ENCODE results near the gene EXT2.

Gene EXT2

DNA sequence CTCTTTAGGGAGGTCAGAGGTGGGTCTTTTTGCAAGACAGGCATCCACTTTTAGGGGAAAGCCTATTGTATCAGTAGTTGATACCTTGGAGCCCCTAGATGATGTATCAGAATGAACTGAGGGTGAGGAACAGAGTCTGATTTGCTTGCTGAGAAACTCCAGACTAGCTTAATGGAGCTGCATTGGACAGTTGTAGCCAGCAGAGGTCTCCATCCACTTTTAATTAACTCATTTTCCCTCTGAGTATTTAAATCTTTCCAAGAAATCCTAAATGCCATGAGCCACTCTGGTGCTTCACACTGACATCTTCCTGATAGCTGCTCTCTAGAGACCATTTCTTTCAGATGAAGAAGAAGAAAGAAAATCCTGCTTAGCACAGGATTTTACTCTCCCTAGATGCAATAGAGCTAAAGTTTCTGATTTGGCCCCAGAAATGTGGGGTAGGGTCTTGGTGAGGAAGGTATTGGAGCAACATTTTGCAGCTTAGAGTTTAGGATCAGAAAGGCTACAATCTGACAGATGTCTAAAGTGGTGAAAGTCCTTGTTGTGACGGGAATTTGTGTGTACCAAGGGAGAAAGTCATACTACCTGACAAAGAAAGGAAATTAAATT is 38.0 kb downstream of the EXT2 start:
- DNase-seq (ENCODE audit: low read depth in 2 of 2), result no peak

DNA sequence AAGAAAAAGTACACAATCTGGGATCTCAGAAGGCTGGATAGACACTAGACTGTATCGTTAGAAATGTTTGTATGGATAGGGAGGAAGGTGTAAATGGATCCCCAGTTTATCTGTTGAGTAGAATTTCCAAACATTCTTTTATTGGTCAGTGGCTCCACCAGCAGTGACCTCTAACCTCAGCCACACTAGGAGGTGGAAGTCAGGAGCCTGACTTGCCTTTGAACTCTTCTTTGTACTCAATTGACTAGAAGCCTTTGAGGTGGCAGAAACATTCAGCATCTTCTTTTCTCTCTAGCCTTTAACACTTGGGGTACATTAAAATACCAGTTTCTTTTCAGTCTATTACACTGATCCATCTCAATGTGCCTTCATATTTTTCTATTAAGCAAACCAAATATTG is 39.1 kb downstream of the EXT2 start:
- no peak for DNase-seq (ENCODE audit: low read depth in 2 of 2)

GRCh38 chr11:44136176-44136945 is 40.9 kb downstream of the EXT2 start:
- no peak for DNase-seq (ENCODE audit: low read depth in 2 of 2)

DNA sequence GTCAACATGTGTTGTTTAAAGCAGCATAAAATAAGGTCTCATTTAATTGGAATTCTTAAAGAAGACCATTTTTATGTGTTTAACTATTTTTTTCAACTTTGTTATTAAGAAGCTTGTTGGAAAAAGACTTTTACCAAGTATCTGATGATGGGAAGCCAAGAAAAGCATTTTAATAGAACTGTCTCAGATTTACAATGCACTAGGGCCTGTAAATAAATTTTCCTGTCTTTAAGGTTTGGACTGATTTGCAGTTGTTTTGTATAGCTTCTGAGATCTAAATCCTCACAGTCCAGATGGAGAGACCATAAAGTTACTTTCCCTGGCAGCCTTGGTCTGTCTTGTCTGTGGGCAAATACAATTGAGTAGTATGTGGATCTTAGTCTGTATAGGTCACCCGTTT is 41.6 kb downstream of the EXT2 start:
- DNase-seq (ENCODE audit: low read depth in 2 of 2), result no peak

DNA sequence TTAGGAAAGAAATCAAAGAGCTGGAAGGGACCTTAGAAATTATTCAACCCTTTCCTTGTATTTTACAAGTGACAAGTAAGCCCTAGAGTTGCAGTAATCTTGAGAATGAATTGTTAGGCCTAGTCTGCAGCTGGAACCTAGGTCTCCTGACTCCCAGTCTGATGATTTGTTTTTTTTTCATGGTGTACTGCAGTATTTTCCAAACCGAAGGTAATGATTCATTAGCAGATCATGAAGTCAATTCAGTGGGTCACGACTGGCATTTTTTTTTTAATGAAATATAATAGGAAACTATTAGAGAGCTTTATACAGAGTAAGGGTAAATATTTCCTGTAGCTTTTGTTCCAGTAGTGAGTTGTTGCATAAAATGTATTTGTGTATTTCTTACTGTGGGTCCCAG is 42.8 kb downstream of the EXT2 start:
- no peak for DNase-seq (ENCODE audit: low read depth in 2 of 2)

GRCh38 chr11:44138980-44139379 is 43.5 kb downstream of the EXT2 start:
- DNase-seq (ENCODE audit: low read depth in 2 of 2), result no peak

DNA sequence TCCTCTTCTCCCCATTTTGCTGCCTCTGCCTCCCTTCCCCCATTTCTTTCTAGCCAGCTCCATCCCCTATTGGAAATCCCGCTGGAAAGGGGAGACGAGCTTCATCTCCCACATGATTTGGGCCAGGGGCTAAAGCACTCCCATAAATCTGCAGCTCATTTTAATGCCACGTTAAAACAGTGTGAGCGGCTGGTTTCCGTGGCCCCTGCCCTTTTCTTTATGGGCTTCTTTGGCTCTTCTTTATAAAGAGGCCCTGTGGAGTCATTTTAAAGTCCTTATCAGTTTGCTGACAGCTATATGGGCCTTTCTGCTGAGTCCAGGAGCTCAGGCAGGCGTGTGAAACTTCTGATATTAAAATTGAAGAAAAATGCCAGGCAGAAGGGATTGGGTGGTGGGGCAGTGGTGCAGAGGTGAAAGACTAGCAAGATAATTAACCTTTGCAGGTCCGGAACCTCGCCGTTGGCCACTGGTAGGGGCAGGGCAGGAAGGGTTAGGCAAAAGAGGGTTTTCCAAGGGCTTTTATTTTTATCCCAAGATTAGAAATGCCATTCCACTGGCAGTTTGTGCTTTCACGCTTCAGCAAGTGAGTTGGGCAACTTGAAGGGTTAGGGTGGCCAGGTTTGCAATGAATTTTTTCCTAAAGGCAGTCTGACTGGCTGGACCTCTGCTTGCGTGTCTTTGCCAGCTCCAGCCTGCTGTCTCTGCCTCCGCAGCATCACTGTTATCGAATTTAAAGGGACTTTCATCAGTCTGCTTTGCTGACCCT is 44.3 kb downstream of the EXT2 start:
- DNase-seq (ENCODE audit: low read depth in 2 of 2), result no peak

- DNase-seq (ENCODE audit: low read depth in 2 of 2), result no peak
Observed at GRCh38 chr11:44140372-44140771, 44.9 kb downstream of the EXT2 start.

DNA sequence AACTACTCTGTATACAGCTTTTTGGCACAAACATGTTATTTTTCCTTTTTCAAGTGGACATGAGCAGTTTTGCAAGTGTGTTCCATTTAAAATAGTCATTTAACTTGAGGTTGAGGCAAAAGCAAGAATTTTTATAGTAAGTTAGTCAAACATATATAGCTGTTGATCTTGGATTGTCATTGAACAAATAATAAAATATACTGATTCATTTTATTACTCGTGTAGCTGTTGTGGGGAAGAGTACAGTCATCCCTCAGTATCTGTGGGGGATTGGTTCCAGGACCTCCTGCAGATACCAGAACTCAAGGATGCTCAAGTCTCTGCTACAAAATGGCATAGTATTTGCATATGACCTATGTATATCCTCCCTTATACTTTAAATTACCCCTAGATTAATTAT is 45.3 kb downstream of the EXT2 start:
- no peak for DNase-seq (ENCODE audit: low read depth in 2 of 2)

GRCh38 chr11:44143987-44144909 is 48.8 kb downstream of the EXT2 start:
- DNase-seq (ENCODE audit: low read depth in 2 of 2), result no peak

DNA sequence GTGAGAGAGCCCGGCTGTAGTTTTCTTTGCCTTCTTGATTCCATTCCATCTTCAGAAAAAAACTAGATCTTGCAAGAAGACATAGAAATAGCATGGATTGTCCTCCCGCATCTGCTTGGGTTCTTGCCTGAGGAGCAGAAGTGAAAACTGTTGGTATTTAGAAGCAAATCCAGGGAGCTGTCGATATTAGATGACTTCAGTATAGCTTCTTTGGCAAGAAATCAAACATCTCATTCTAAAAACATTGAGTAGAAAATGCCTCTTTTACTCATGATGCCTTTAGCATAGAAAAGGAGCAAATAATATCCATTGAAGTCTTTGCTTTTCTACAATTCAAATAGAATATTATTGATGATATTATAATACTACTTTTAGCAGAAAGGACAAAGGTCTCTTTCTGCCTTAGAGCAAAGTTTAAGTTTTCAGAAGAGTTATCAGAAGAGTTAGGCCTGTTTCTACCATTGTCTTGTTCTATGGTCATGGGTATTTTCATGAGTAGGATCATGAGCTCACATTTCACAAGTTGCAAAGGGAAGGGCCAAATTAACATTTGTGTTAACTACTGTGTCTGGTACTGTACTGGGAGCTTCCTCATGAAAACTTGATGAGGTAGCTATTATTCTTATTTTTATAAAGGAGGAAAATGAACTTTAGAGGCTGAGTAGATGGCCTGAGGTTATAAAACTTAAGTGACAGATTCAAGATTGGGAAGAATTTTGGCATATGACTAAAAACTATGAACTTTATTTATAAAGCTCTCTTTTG is 49.7 kb downstream of the EXT2 start:
- DNase-seq (ENCODE audit: low read depth in 2 of 2), result no peak

GRCh38 chr11:44146931-44147330 is 51.5 kb downstream of the EXT2 start:
- no peak for DNase-seq (ENCODE audit: low read depth in 2 of 2)

- DNase-seq (ENCODE audit: low read depth in 2 of 2), result no peak
Observed at GRCh38 chr11:44147751-44148150, 52.3 kb downstream of the EXT2 start.

GRCh38 chr11:44149651-44150050 is 54.2 kb downstream of the EXT2 start:
- no peak for DNase-seq (ENCODE audit: low read depth in 2 of 2)

GRCh38 chr11:44150401-44150800 is 54.9 kb downstream of the EXT2 start:
- DNase-seq (ENCODE audit: low read depth in 2 of 2), result no peak

- no peak for DNase-seq (ENCODE audit: low read depth in 2 of 2)
Observed at GRCh38 chr11:44157019-44157418, 61.5 kb downstream of the EXT2 start.

DNA sequence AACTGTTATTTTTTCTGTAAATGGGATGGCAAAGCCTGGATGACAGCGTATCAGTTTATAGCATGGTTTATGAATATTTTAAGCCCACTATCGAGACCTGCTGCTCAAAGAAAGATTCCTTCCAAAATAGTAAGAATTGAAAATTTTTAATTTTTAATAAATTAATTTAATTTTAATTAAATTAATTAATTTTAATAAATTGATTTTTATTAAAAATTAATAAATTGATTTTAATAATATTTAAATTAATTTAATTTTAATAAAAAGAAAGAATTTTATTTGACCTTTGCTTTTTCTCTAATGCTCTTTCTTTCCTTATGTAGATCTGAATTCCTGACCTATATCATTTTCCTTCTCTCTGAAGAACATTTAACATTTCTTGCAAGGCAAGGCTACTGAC is 62.9 kb downstream of the EXT2 start:
- DNase-seq (ENCODE audit: low read depth in 2 of 2), result no peak

GRCh38 chr11:44159848-44160721 is 64.6 kb downstream of the EXT2 start:
- no peak for DNase-seq (ENCODE audit: low read depth in 2 of 2)

GRCh38 chr11:44162004-44162403 is 66.5 kb downstream of the EXT2 start:
- no peak for DNase-seq (ENCODE audit: low read depth in 2 of 2)

GRCh38 chr11:44162662-44163061 is 67.2 kb downstream of the EXT2 start:
- no peak for DNase-seq (ENCODE audit: low read depth in 2 of 2)
